PC-3 (cell line): ENCODE results near the gene FGD5.

ENCODE experiments used
- EZH2phosphoT487 ChIP-seq: fragments of 300-600 bp; sonication (generic); IDR thresholded peaks from 2 replicates; pipeline ENCODE4 v1.6.1; 2018; ENCODE audit warnings: mild to moderate bottlenecking, antibody characterized with exemption, low read length, borderline replicate concordance
- TF ChIP-seq, protein P1 (sequence below): fragments of 300-600 bp; sonication (generic); conservative IDR thresholded peaks from 2 replicates; pipeline ENCODE4 v1.5.1; 2017; ENCODE audit warnings: antibody characterized with exemption, low read depth, mild to moderate bottlenecking, low read length

DNA sequence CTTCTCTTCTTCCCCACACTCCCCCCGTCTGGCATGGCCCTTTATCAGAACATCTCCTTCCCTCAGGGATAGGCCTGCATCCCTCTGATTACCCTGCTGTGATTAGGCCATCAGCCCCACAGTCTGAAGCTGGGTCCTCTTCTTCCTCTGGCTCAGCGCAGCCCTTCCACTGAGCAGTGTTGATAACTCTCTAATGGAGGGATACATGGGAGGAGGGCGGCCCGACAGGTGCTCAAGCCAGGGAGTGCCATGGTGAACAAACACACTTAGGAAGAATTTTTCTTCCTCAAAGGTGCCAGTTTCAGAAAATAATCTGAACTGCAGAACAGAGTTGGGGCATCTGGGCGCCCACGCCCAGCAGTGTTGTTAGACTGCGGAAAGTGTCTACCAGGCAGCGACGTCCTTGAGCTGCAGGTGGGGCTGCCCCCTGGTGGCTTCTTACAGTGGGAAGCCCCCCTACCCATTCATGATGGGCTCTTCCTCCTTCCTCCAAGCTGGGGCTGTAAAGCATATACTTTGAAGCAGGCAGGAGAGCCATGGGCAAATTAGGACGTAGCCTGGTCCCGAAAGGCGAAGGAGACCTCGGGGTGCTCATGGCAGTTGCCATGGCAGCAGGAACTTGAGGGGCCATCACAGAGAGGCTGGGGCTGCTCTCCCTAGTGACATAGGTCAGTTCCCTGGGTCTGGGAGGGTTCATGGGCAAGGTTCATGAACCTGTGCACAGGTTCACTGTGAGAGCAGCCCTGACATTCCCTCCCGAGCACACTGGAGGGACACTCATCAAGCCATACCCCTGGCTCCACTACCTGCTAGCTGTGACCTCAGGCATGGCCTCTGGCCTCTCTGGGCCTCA, 95.4 kb downstream of the FGD5 start:
- TF ChIP-seq, protein P1, sequence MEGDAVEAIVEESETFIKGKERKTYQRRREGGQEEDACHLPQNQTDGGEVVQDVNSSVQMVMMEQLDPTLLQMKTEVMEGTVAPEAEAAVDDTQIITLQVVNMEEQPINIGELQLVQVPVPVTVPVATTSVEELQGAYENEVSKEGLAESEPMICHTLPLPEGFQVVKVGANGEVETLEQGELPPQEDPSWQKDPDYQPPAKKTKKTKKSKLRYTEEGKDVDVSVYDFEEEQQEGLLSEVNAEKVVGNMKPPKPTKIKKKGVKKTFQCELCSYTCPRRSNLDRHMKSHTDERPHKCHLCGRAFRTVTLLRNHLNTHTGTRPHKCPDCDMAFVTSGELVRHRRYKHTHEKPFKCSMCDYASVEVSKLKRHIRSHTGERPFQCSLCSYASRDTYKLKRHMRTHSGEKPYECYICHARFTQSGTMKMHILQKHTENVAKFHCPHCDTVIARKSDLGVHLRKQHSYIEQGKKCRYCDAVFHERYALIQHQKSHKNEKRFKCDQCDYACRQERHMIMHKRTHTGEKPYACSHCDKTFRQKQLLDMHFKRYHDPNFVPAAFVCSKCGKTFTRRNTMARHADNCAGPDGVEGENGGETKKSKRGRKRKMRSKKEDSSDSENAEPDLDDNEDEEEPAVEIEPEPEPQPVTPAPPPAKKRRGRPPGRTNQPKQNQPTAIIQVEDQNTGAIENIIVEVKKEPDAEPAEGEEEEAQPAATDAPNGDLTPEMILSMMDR = 0 out of 2 replicates have a peak, but pooled peaks have one; percentile 18
- no peak for TF ChIP-seq EZH2phosphoT487
